SK-N-SH treated with all-trans-retinoic acid at 6 μM for 48 hours (cell line): ENCODE measurements around the gene ETS1.

ENCODE experiments used
- BACH2 ChIP-seq: fragments of 250-450 bp; sonication (Bioruptor Pico); IDR thresholded peaks from 2 replicates; pipeline ENCODE4 v1.9.0; 2021; ENCODE audit warnings: mild to moderate bottlenecking, borderline replicate concordance
- CREB5 ChIP-seq: fragments of 250-450 bp; sonication (Bioruptor Pico); IDR thresholded peaks from 2 replicates; pipeline ENCODE4 v1.5.1; 2020; ENCODE audit warnings: low read depth, mild to moderate bottlenecking, moderate library complexity
- PATZ1 ChIP-seq: fragments of 250-450 bp; sonication (Bioruptor Pico); IDR thresholded peaks from 2 replicates; pipeline ENCODE4 v1.8.0; 2020; ENCODE audit warnings: mild to moderate bottlenecking, moderate library complexity, borderline replicate concordance
- ZFP3 ChIP-seq: fragments of 250-450 bp; sonication (Bioruptor Pico); IDR thresholded peaks from 2 replicates; pipeline ENCODE4 v1.5.0; 2020; ENCODE audit warnings: mild to moderate bottlenecking, moderate library complexity

GRCh38 chr11:128619540-128620308 is 32.4 kb upstream of the ETS1 start:
- TF ChIP-seq CREB5 (CRISPR knock-in tag) (no peak), BACH2 (CRISPR knock-in tag) (no peak), PATZ1 (CRISPR knock-in tag) (no peak), ZFP3 (CRISPR knock-in tag) (no peak)
